GM12892 (cell line): ENCODE measurements around the gene CAMTA1.

Experiments
- POLR2A ChIP-seq: IDR thresholded peaks from 2 replicates; pipeline ENCODE4 v1.6.1; 2011; ENCODE audit warnings: low read depth, low read length, control low read depth
- TAF1 ChIP-seq: IDR thresholded peaks from 2 replicates; pipeline ENCODE4 v1.6.1; 2011; ENCODE audit warnings: low read depth, mild to moderate bottlenecking, control low read depth, low read length, borderline replicate concordance

DNA sequence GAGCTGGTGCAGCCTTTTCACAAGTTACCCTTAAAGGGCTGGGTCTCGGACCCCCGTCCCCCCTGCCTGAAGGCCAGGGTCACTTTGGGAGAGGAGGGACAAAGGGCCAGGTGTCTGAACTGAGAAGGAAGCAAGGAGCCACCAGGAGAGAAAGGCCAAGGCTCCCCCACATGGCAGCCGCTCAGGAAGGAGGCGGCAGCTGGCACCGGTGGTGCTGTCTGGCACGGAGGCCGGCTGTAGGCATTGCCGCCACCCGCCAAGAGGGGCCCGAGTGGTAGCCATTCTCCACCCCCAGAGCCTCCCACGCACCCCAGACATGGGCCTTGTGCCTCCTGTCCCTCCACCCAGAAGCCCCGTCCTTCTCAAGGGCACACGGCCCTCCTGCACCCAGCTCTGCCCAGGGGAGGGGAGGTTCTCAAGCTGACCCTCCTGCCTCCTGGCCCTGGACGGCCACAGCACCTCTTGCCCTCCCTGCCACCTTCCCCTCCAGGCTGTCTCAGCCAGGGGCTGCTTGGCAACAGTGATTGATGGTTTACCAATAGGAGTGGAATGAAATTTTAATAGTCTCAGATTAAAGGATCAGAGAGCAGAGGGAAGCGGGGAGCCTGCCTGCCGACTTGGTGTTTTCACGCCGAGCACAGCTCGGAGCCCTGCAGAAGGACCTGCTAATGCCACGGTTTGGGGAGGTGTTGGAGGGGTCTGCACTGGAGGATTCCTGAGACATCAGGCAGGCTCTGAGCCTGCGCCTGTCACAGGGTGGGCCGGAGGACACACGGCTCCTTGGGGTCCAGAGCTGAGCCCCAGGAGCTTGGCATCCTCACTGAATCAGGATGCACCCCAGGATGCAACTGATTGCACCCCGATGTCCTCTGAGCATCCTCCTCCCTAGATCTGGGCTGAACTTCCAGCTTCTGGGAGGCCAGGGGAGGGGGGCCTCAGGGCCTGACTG, 773.9 kb downstream of the CAMTA1 start:
- no peak for TF ChIP-seq POLR2A
- TF ChIP-seq TAF1, result no peak
